Measurements from ENCODE around the gene TMEM119.
"Not testable (repeated sequence)": the region's sequence is repeated elsewhere in the genome, so short reads cannot be mapped to it uniquely, and the experiment has no call there.

Gene TMEM119

DNA sequence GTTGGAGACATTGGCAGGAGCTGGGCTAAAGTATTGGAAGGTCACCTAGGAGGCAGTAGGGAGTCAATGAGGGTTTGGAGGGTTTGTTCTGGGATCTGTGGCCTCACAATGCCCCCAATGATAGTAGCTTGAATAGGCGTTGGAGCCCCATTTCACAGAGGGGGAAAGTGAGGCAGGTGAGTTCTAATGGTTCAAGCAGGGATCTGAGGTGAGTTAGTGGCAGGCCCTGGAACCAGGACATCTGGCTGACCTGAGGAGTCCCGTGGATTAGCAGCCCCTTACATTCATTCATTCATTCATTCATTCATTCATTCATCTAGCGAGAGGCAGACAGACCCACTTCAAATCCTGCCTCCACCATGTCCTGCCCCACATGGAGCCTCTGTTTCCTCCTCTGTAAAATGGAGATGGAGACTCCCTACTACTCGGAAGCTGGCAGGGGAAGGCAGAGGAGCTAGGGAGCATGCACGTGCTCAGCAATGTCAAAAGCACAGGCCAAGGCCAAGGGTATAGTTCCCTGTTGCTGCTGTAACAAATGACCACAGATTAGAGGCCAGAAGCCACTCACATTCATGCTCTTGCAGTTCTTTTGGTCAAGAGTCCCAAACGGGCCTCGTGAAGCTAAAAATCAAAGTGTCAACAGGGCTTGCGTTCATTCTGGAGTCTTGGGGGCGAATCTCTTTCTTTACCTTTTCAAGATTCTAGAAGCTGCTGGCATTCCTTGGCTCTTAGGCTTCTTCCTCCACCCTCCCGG is 2.2 kb upstream of the TMEM119 start:
- no peak for DNase-seq (ENCODE audit: low spot score)

DNA sequence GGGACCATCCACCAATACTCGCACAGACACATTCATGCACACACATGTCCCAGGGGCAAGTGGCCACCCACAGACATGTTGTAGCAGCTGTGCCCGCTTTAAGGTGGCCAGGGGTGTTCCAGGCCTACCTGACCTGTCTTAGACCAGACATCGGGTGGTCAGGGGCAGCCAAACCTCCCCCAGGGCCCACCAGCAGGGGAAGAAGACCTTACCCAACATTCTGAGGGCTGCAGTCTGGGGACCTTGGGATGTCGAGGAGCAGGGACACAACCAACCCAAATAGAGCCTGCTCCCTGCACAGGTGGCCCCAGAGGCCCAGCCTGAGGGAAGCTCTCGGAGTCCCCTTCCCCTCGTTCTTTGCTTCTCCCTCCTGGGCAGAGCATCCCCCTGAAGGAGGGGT is 1.7 kb upstream of the TMEM119 start:
- DNase-seq (ENCODE audit: low spot score), result no peak

DNA sequence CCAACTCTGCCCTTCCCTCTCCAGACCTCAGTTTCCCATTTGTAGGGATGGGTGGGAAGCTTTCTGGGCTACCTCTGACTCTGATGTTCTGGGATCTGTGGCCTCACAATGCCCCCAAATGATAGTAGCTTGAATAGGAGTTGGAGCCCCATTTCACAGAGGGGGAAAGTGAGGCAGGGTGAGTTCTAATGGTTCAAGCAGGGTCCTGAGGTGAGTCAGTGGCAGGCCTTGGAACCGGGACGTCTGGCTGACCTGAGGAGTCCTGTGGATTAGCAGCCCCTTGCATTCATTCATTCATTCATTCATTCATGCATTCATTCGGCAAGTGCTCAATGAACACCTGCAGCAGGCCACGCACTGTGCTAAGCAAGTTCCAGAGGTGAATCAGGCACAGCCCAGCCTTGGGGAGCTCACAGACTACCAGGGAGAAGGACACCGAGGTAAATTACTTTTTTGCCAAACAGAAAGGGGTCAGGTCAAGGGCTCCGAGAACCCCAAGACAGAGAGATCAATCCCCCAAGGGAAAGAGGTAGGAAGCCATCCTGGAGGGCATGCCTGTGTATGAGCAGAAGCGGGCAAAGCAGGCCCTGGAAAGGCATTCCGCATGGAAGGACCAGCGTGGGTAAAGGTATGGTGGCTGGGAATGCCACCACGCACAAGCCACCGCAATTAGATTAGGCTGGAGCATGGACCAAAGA is 818 bp upstream of the TMEM119 start:
- DNase-seq (ENCODE audit: low spot score), result no peak

DNA sequence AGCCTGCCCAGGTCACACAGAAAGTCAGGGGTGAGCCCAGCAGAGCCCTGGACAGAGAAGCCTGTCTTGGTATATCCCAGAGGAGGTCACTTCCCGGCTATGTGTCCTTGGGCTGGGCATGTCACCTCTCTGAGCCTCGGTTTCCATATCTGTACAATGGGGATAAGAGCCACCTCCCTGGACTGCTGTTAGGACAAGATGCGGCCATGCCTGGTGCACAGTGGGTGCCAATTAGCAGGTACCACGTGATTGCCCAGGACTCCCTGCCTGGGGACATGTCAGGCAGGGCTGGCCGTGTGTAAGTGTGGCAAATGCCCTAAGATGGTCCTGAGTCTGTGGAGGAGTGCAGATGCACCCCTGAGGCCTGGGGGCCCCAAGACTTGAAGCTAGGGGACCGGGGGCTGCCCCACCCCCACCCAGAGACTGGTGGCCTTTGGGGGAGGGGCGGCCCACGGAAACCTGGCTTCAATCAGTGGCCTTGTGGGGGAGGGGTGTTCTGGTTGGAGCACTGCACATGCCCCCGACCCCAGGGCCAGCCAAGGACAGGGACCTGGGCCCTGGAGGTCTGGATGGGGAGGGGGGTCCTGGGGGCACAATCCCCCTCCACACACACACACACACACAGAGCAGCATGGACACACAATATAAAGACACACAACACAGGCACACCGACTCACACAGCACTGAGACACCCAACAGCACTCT is 878 bp downstream of the TMEM119 start:
- DNase-seq (ENCODE audit: low spot score), result no peak

DNA sequence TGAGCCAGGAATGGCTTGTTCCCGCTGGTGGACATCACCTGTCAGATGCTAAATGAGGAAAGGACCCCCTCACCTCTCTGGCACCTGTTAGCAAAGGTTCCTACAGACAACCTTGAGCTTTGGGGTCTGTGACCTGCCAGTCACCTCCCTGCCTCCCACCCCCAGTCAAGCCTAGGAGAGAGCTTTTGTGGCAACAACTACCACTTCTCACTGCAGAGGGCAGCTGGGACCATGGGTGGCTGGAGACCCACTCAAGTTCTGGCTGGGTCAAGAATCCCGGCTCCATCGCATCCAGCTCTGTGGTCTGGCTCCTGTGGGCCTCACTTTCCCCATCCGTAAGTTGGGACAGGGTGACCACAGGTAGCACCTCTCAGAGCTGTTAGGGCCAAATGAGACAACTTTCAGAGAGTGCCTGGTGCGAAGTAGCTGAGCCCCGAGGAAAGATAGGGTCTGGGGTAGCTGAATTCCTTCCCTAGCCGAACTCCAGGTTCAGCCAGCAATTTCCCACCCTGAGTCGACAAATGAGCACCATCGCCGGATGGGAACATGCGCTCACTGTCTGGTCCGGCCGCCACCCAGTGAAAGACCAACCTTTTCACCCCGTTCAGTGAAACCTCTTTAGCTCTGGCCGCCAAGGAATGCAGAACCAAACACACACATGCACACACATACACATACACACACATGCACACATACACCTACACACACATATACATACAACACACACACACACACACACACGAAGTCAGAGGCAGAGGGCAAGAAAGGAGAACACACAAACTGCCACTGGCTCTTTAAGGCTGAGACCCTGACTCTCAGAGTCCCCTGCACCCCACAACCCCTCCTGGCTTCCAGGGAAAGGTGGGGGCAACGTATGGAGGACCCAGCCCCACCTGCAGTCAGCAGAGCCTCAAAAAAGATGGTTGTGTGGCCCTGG is 1.9 kb downstream of the TMEM119 start:
- no peak for DNase-seq (ENCODE audit: low spot score)

DNA sequence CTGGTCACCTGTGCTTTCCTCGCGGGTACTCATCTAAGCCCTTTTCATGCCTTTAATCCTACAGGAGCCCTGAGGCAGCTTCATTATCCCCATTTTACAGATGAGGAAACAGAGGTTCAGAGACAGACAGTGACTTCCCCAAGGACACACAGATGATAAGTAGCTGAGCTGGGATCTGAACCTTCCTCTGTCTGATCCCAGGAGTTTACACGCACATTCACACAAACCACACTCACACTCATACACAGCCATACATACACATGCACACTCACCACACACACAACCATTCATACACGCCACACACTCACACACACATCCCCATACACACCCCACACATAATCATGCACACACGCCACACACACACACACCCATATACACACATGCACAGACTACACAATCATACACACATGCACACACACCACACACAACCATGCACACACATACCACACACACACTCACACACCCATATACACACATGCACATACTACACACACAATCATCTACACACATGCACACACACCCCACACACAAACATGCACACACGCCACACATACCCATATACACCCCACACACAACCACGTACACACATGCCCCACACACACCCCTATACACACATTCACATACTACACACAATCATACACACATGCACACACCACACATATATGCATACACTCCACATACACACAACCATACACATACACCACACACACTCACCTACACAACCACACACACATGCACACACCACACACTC is 2.7 kb downstream of the TMEM119 start:
- DNase-seq (ENCODE audit: low spot score), result no peak

DNA sequence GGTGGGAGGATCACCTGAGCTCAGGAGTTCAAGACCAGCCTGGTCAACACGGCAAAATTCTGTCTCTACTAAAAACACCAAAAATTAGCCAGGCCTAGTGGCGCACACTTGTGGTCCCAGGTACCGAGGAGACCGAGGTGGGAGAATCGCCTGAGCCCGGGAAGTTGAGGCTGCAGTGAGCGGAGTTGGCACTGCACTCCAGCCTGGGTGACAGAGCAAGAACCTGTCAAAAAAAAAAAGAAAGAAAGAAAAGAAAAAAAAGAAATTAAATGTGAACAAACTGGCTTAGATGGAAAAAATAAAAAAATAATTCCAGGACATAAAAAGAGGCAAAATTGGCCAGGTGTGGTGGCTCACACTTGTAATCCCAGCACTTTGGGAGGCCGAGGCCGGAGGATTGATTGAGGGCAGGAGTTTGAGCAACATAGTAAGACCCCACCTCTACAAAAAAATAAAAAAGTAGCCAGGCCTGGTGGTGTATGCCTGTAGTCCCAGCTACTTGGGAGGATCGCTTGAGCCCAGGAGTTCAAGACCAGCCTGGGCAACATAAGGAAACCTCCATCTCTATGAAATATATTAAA is 3.5 kb downstream of the TMEM119 start:
- no peak for DNase-seq (ENCODE audit: low spot score)

DNA sequence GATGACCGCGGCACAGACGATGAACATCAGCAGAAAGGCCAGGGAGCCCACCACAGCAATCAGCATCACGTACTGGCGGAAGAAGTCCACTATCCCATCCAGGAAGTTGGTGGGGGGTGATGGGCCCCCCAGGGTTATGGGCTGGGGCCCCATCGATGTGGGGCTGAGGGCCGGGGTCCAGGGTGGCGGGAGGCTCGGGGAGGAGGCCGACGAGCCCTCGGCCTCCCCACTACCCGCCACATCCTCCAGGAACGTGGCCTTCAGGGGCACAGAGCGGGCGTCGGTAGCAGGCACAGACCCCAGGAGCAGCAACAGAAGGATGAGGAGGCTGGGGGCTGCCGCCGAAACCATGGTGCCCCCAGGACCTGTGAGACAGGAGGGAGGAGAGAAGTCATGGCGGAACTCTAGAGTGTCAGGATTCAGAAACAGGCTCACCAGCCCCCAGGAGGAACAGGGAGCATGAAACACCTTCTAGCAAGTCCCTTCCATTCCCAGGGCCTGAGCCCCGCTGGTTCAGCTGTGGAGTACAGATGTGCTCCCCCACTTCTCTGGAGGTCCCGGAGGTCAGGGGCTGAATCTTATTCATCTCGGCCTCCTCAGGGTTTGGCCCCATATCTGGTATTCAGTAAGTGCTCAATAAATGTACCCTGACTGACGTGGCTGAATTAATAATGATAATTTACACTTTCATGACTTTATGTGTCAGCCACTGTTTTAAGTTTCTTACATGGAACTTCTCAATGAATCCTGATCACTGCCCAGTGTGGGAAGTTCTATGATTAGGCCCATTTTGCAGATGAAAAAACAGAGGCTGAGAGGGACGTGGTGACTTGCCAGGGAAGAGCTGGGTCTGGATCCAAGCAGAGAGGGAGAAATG is 5.6 kb downstream of the TMEM119 start:
- DNase-seq (ENCODE audit: low spot score), result no peak

DNA sequence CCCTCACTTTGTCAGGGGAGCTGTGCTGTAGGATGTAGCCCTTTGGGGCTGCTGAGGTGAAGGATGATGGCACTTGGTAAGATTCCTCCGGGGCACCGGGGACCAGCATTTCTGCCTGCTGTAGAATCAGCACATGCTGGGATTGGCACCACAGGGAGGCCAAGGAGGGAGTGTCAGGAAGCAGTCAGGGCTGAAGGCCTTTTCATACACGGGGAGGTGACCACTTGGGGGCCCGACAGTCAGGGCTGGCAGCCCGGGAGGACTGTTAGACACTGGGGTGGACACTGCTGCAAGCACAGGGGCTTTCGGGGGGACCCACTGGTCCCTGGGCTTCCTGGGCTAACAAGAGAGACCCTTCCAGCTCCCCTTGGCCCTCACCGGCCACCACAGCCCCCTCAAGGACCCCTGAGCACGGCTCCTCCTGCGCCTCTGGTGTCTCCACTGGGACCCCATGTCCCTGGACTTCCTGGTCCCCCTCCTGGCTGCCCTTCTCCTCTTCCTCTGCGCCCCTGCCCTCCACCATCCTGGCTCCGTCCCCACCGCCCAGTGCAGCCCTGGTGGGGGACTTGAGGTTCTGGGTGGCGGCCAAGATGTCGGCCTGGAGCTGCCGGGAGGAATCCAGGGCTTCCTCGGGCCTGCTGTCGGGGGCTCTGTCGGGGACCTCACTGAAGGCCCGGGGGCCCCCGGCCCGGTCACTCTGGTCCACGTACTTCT is 6.5 kb downstream of the TMEM119 start:
- DNase-seq (ENCODE audit: low spot score), result no peak

DNA sequence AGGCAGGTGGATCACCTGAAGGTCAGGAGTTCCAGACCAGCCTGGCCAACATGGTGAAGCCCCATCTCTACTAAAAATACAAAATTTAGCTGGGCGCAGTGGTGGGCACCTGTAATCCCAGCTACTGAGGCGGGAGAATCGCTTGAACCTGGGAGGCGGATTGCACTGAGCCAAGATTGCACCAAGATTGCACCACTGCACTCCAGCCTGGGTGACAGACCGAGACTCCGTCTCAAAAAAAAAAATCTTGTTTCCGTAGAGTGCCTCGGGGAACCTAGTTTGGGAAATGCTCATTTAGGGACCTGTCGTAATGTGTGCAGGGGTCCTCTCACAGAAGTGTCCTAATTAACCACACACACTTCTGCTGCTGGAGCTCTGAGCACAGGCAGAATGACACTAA is 7.4 kb downstream of the TMEM119 start:
- DNase-seq (ENCODE audit: low spot score), result not testable (repeated sequence)

DNA sequence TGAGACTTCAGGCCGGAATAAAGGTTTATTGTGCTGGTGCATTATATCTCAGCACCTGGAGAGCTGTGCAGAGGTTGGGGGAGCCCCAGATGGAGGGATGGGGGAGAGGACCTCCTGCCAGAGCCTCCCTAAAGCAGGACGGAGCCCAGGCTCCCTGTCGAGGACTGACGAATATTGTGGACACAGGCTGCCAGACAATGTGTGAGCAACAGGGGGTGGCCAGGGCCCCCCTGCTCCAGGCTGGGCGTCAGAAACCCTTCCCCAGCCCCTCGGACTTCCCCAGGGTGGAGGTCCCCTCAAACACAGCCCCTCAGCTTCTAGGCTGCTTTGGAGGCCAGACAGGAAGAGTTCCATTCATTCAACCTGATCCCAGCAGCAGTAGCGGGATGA is 8.0 kb downstream of the TMEM119 start:
- DNase-seq (ENCODE audit: low spot score), result no peak

DNA sequence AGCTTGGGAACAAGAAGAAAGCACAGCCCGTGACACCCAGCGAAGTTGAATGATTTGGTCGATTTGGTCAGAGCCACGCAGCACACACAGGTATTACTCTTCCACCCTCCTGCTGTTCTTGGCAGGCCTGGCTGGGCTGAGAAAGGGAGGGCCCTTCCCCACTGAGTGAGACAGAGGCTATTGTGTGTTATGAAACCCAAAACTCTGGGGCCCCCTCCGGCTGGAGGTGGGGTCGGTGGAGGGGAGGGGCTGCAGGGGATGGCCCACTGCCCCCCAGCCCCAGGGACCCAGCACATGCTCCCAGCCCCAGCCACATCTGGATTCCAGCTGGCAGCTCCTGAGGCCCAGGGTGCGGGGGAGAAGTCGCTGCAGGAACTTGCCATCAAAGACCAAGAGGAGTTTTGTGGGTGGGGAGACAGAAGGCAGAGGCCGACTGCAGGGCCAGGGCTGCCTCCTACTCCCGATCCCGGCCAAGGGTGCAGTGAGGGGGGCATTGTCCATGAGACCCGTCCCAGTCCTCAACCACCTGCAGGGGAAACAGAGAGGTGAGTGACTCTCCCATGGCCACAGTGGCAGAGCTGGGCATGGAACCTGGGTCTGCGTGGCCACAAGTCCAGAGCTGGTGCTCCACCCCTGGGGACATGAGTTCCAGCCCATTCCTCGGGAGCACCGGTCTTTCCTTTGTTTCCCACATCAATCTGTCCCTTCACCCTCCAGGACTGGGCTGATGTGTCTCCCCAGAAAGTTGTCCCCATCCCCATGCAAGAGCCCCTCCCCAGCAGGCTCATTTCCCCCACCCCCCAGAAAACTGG is 8.7 kb downstream of the TMEM119 start:
- no peak for DNase-seq (ENCODE audit: low spot score)

DNA sequence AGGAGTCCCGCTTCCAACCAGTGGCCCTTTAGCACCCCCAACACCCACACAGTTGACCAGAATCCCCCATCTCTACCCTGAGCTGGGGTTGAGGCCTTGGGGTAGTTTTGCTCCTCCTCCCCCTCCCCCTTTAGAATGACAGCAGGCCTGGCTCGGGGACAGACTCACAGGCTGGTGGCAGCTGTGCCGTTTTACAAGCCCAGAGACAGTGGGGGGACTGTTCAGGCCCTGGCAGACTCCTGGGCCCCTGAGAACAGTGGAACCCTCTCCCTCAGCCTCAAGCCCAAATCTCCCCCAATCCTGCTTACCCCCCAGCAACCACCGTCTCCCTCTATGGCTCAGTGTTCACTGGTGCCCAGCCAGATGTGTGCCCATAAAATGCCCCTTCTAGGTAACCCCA is 10.1 kb downstream of the TMEM119 start:
- DNase-seq (ENCODE audit: low spot score), result no peak

DNA sequence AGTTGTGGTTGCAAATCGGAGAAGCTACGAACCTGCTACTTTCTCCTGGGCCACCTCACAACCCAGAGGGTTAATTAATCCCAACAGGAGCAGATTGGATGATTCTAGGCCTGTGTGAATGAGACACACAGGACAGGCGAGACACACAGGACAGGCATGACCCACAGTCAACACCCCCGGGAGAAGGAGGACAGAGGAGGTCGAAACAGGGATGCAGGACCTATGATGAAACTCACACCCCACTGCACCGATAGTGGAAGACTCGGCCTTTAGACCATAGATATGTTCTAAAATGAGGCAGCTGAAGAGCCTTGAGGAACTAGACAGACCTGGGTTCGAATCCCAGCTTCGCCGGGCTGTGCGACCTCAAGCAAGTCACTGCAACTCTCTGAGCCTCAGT is 11.6 kb downstream of the TMEM119 start:
- no peak for DNase-seq (ENCODE audit: low spot score)

DNA sequence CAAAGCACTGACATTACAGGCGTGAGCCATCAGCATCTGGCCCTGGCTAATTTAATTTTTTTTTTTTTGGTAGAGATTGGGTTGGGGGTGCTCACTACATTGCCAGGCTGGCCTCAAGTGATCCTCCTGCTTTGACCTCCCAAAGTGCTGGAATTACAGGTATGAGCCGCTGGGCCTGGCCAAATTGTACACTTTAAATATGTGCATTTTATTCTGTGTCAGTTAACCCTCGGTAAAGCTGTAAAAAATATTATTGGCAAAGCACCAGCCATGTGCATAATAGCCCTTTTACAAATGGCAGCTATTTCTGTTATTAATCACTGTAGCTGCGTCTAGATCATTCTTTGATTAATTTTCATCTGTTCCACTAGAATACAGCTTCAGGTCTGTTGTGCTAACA is 12.0 kb downstream of the TMEM119 start:
- no peak for DNase-seq (ENCODE audit: low spot score)

DNA sequence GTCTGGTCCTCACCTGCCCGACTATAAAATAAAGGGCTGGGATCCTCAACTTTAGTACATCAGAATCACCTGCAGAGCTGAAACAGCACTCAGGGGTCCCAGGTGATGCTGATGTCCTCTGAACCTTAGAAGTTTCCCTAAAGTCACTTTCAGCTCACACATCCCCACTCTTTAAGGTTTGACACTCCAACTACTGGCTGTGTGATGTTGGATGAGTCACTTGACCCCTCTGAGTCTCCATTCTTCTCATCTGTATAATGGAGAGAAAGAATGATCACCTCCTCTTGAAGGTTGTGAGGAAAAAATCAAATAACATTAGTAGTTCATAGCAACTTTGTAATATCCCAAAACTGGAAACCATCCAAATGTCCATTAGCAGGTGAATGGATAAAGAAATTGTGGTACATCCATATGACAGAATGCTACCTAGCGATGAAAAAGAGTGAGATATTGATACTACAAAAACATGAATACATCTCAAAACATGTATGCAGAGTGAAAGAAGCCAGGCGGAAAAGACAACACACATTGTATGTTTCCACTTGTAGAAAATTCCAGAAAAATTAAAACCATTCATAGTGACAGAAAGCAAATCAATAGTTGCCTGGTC is 13.3 kb downstream of the TMEM119 start:
- no peak for DNase-seq (ENCODE audit: low spot score)

DNA sequence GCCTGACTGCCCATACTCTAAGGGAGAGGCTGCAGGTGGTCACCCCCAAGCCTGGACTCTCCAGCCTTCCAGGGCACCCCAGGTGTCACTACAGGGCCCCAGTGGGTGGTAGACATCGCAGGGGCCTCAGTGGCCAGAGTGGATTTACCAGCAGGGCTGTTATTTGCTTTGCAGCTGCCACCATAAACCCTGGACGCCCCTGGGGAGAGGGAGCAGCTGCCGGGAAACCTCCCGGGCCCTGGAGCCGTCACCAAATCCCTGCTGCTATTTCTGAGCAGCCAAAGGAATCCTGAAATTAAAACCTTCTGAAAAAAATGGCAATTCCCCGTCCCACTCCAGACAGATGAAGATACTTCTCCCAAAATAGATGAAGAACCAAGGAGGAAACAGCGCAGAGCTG is 13.9 kb downstream of the TMEM119 start:
- no peak for DNase-seq (ENCODE audit: low spot score)

All from activated CD4-positive, alpha-beta T cell treated with anti-CD3 and anti-CD28 coated beads, Interleukin-2, Interleukin-4, amounts not matched to agents 100 ng/mL and 50 ng/mL, durations not matched to agents 16 hours and 8 hours (primary cell).